Measurements from ENCODE around the gene FZD10. TPM values are rescaled to one million over a fixed set of nuclear protein-coding genes. Genes with fewer than 3 reads are reported as not detected.

FZD10 gene
- total and polyA plus RNA-seq, 12 donors: 0.07 to 0.44 (median 0.14) TPM; not detected in 3

GRCh38 chr12:130183585-130184370, 21.5 kb downstream of the FZD10 start:
- Histone ChIP-seq H3K36me3 (replicated peaks in 1 of 2) (no peaks in the 10 kb centered on the region), H3K27me3 (peaks cover 4% of the 10 kb centered on the region), H3K9me3 (replicated peaks in 1 of 3) (no peaks in the 10 kb centered on the region), H3K4me3 (no peak overlapping the region), H3K4me1 (replicated peaks in 1 of 2) (no peaks in the 10 kb centered on the region), H3K27ac (no peak overlapping the region)
- TF ChIP-seq CTCF (IDR thresholded peaks at IDR 0.05) (no peak), POLR2A (IDR thresholded peaks at IDR 0.05) (no peak)
- DNase-seq: no peak
- intact Hi-C loops (cut with DNase I): no loop called here
- WGBS, 4 donors: 74 to 88% (median 79%) methylated on average over 15 to 23 of the region's 23 CpGs

GRCh38 chr12:130184404-130185090, 22.3 kb downstream of the FZD10 start:
- no peaks in the 10 kb centered on the region for H3K9me3 ChIP-seq (replicated peaks in 1 of 3)
- intact Hi-C loops (cut with DNase I): no loop called here

GRCh38 chr12:130185455-130186391, 23.5 kb downstream of the FZD10 start:
- H3K4me3 ChIP-seq: no peak overlapping the region
- no peak for TF ChIP-seq CTCF (IDR thresholded peaks at IDR 0.05)
- TF ChIP-seq POLR2A (IDR thresholded peaks at IDR 0.05): no peak
- WGBS, 4 donors: 76 to 88% (median 80%) methylated on average over 22 to 30 of the region's 30 CpGs
- no peaks in the 10 kb centered on the region for H3K36me3 ChIP-seq (replicated peaks in 1 of 2)
- peaks cover 4% of the 10 kb centered on the region for H3K27me3 ChIP-seq
- no peak for DNase-seq
- H3K9me3 ChIP-seq (replicated peaks in 1 of 3): no peaks in the 10 kb centered on the region
- intact Hi-C loops (cut with DNase I): no loop called here
- no peaks in the 10 kb centered on the region for H3K4me1 ChIP-seq (replicated peaks in 1 of 2)
- H3K27ac ChIP-seq: no peak overlapping the region

More at GRCh38 chr12:130184404-130185090, 22.3 kb downstream of the FZD10 start:
- H3K27me3 ChIP-seq: peaks cover 4% of the 10 kb centered on the region
- 78 to 85% (median 79%) methylated on average over 9 to 12 of the region's 12 CpGs for WGBS, 4 donors
- H3K4me3 ChIP-seq: no peak overlapping the region
- no peaks in the 10 kb centered on the region for H3K4me1 ChIP-seq (replicated peaks in 1 of 2)
- no peaks in the 10 kb centered on the region for H3K36me3 ChIP-seq (replicated peaks in 1 of 2)
- no peak for DNase-seq
- TF ChIP-seq CTCF (IDR thresholded peaks at IDR 0.05) (no peak), POLR2A (IDR thresholded peaks at IDR 0.05) (no peak)
- no peak overlapping the region for H3K27ac ChIP-seq

All from adrenal gland (tissue), 12 donors.